Measurements from ENCODE around the gene OR2T27. TPM values are rescaled to one million over a fixed set of nuclear protein-coding genes. Genes with fewer than 3 reads are reported as not detected.

The OR2T27 gene
- total and polyA plus RNA-seq, 2 experiments from 2014 or later, result not detected

GRCh38 chr1:248704606-248705005, 49.3 kb upstream of the OR2T27 start (continued):
- no peak for TF ChIP-seq ETS1 (IDR thresholded peaks at IDR 0.05)

DNA sequence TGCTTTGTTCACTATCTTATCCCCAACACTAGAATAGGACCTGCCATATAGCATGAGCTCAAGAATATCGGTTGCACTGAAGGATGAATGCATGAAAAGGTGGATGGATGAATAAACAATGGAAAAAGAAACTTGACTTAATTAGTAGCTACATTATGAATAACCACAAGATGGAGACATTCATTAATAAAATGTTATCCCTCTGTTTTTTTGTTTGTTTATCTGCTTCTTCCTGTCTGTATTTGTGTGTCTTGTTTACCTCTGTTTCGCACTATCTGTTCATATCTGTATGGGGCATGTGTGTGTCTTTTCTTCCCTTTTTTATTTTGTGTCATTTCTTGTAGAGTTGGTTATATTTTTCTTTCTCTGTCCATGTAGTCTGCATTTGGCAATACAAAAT, 48.3 kb upstream of the OR2T27 start:
- H3K4me1 Mint-ChIP-seq, result no peaks in the 10 kb centered on the region
- no peaks in the 10 kb centered on the region for H3K4me1 ChIP-seq (ENCODE audit: insufficient read depth)
- DNase-seq (ENCODE audit: low spot score) (no peak), ATAC-seq (no peak)
- H3K9me2 ChIP-seq (ENCODE audit: insufficient read depth), result no peaks in the 10 kb centered on the region
- H4K20me1 ChIP-seq (replicated peaks; ENCODE audit: insufficient read depth), result no peaks in the 10 kb centered on the region
- H3K27me3 ChIP-seq (ENCODE audit: insufficient read depth), result no peaks in the 10 kb centered on the region
- no peak overlapping the region for H3K27ac ChIP-seq (ENCODE audit: low read depth)
- TF ChIP-seq, protein P1, sequence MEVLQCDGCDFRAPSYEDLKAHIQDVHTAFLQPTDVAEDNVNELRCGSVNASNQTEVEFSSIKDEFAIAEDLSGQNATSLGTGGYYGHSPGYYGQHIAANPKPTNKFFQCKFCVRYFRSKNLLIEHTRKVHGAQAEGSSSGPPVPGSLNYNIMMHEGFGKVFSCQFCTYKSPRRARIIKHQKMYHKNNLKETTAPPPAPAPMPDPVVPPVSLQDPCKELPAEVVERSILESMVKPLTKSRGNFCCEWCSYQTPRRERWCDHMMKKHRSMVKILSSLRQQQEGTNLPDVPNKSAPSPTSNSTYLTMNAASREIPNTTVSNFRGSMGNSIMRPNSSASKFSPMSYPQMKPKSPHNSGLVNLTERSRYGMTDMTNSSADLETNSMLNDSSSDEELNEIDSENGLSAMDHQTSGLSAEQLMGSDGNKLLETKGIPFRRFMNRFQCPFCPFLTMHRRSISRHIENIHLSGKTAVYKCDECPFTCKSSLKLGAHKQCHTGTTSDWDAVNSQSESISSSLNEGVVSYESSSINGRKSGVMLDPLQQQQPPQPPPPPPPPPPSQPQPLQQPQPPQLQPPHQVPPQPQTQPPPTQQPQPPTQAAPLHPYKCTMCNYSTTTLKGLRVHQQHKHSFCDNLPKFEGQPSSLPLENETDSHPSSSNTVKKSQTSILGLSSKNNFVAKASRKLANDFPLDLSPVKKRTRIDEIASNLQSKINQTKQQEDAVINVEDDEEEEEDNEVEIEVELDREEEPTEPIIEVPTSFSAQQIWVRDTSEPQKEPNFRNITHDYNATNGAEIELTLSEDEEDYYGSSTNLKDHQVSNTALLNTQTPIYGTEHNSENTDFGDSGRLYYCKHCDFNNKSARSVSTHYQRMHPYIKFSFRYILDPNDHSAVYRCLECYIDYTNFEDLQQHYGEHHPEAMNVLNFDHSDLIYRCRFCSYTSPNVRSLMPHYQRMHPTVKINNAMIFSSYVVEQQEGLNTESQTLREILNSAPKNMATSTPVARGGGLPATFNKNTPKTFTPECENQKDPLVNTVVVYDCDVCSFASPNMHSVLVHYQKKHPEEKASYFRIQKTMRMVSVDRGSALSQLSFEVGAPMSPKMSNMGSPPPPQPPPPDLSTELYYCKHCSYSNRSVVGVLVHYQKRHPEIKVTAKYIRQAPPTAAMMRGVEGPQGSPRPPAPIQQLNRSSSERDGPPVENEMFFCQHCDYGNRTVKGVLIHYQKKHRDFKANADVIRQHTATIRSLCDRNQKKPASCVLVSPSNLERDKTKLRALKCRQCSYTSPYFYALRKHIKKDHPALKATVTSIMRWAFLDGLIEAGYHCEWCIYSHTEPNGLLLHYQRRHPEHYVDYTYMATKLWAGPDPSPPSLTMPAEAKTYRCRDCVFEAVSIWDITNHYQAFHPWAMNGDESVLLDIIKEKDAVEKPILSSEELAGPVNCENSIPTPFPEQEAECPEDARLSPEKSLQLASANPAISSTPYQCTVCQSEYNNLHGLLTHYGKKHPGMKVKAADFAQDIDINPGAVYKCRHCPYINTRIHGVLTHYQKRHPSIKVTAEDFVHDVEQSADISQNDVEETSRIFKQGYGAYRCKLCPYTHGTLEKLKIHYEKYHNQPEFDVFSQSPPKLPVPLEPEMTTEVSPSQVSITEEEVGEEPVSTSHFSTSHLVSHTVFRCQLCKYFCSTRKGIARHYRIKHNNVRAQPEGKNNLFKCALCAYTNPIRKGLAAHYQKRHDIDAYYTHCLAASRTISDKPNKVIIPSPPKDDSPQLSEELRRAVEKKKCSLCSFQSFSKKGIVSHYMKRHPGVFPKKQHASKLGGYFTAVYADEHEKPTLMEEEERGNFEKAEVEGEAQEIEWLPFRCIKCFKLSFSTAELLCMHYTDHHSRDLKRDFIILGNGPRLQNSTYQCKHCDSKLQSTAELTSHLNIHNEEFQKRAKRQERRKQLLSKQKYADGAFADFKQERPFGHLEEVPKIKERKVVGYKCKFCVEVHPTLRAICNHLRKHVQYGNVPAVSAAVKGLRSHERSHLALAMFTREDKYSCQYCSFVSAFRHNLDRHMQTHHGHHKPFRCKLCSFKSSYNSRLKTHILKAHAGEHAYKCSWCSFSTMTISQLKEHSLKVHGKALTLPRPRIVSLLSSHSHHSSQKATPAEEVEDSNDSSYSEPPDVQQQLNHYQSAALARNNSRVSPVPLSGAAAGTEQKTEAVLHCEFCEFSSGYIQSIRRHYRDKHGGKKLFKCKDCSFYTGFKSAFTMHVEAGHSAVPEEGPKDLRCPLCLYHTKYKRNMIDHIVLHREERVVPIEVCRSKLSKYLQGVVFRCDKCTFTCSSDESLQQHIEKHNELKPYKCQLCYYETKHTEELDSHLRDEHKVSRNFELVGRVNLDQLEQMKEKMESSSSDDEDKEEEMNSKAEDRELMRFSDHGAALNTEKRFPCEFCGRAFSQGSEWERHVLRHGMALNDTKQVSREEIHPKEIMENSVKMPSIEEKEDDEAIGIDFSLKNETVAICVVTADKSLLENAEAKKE (CRISPR knock-in tag; IDR thresholded peaks at IDR 0.05), result no peak
- TF ChIP-seq STAT1 (IDR thresholded peaks at IDR 0.05; ENCODE audit: unreplicated experiment) (no peak), EZH2phosphoT487 (IDR thresholded peaks at IDR 0.05; ENCODE audit: unreplicated experiment) (no peak), ZNF331 (CRISPR knock-in tag; IDR thresholded peaks at IDR 0.05; ENCODE audit: low read depth) (no peak), CTCF (conservative IDR thresholded peaks at IDR 0.05; ENCODE audit: low read depth in 2 of 2) (no peak), CREB1 (CRISPR knock-in tag; IDR thresholded peaks at IDR 0.05; ENCODE audit: low read depth) (no peak)
- no peak overlapping the region for H3K27ac Mint-ChIP-seq
- H3K27me3 Mint-ChIP-seq (ENCODE audit: insufficient read depth, low read depth, poor library complexity), result peaks cover 2% of the 10 kb centered on the region
- H3K9me3 Mint-ChIP-seq, result peaks cover 20% of the 10 kb centered on the region
- no peak overlapping the region for H3K4me3 Mint-ChIP-seq
- H3K79me2 ChIP-seq (replicated peaks; ENCODE audit: insufficient read depth), result no peaks in the 10 kb centered on the region
- no peaks in the 10 kb centered on the region for H3F3A ChIP-seq (replicated peaks; ENCODE audit: low read depth)
- H3K36me3 Mint-ChIP-seq (ENCODE audit: low read depth), result peaks cover 24% of the 10 kb centered on the region
- no peak overlapping the region for H3K4me2 ChIP-seq
- H2AFZ ChIP-seq, result no peak overlapping the region
- H3K36me3 ChIP-seq (ENCODE audit: insufficient read depth), result peaks cover 7% of the 10 kb centered on the region
- H3K4me3 ChIP-seq, result no peak overlapping the region
